Parathyroid adenoma (tissue), 2 donors: Measurements from ENCODE around the gene SULT1C4.

Source experiments
- H2AFZ ChIP-seq: fragments of 300-600 bp; sonication (generic); one replicate; pipeline ENCODE4 v1.7.0; 2017; ENCODE audit warnings: antibody characterized with exemption, mild to moderate bottlenecking
- H3K27ac ChIP-seq: fragments of 300-600 bp; sonication (generic); one replicate; pipeline ENCODE4 v1.7.0; 2017
- H3K27me3 ChIP-seq: fragments of 300-600 bp; sonication (generic); one replicate; pipeline ENCODE4 v1.7.0; 2017; ENCODE audit warnings: low read length; ENCODE audit not compliant: control insufficient read depth, insufficient read depth
- H3K36me3 ChIP-seq: fragments of 300-600 bp; sonication (generic); one replicate; pipeline ENCODE4 v1.7.0; 2017; ENCODE audit warnings: low read length; ENCODE audit not compliant: control insufficient read depth, insufficient read depth
- H3K4me1 ChIP-seq: fragments of 300-600 bp; sonication (generic); one replicate; pipeline ENCODE4 v1.7.0; 2017; ENCODE audit warnings: control low read depth
- H3K4me2 ChIP-seq: fragments of 300-600 bp; sonication (generic); one replicate; pipeline ENCODE4 v1.7.0; 2017; ENCODE audit warnings: low read length
- H3K4me3 ChIP-seq: fragments of 300-600 bp; sonication (generic); one replicate; pipeline ENCODE4 v1.7.0; 2017; ENCODE audit warnings: low read depth, low read length
- H3K79me2 ChIP-seq: fragments of 300-600 bp; sonication (generic); one replicate; pipeline ENCODE4 v1.7.0; 2017; ENCODE audit warnings: control low read depth
- H3K9ac ChIP-seq: fragments of 300-600 bp; sonication (generic); one replicate; pipeline ENCODE4 v1.7.0; 2017; ENCODE audit warnings: mild to moderate bottlenecking
- H3K9me3 ChIP-seq: fragments of 300-600 bp; sonication (generic); one replicate; pipeline ENCODE4 v1.7.0; 2017; ENCODE audit warnings: low read length; ENCODE audit not compliant: control insufficient read depth
- TF ChIP-seq, protein P1 (sequence below): fragments of 300-600 bp; sonication (generic); IDR thresholded peaks from one replicate; pipeline ENCODE4 v1.7.0; 2017; ENCODE audit warnings: antibody characterized with exemption, mild to moderate bottlenecking
- donor health status: primary hyperparathyroidism.

SULT1C4 gene

DNA sequence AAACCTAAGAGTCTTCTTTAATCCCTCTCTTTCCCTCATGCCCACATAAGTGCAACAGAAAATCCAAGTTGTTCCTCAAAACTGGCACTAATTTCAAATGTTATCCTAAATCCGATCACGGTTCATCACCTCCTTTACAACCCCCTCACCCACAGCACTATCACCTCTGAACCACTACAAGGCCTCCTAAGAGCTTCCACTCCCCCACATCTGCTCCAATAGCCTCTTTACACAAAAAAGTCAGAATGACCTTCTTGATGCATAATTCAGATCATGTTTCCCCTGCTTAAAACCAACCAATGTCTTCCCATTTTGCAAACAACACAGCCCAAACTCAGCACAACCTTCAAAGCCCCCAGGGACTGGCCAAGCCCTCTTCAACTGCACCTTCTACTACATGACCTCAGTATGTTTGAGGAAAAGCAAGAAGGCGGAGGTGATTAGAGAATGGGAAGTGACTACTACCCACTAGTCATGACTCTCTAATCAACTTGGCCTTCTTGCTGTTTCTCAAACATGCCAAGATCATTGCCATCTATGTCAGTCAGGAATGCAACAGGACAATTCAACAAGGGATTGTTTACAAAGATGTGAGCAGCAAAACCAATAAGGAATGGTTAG is 36.6 kb downstream of the SULT1C4 start:
- Histone ChIP-seq H3K4me1 (no peaks in the 10 kb centered on the region), H3K9me3 (no peaks in the 10 kb centered on the region), H3K79me2 (no peaks in the 10 kb centered on the region), H3K9ac (no peak overlapping the region), H3K4me2 (no peak overlapping the region), H3K4me3 (no peak overlapping the region), H3K27ac (no peak overlapping the region), H2AFZ (no peak overlapping the region), H3K27me3 (no peaks in the 10 kb centered on the region), H3K36me3 (no peaks in the 10 kb centered on the region)
- TF ChIP-seq, protein P1, sequence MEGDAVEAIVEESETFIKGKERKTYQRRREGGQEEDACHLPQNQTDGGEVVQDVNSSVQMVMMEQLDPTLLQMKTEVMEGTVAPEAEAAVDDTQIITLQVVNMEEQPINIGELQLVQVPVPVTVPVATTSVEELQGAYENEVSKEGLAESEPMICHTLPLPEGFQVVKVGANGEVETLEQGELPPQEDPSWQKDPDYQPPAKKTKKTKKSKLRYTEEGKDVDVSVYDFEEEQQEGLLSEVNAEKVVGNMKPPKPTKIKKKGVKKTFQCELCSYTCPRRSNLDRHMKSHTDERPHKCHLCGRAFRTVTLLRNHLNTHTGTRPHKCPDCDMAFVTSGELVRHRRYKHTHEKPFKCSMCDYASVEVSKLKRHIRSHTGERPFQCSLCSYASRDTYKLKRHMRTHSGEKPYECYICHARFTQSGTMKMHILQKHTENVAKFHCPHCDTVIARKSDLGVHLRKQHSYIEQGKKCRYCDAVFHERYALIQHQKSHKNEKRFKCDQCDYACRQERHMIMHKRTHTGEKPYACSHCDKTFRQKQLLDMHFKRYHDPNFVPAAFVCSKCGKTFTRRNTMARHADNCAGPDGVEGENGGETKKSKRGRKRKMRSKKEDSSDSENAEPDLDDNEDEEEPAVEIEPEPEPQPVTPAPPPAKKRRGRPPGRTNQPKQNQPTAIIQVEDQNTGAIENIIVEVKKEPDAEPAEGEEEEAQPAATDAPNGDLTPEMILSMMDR, result no peak

DNA sequence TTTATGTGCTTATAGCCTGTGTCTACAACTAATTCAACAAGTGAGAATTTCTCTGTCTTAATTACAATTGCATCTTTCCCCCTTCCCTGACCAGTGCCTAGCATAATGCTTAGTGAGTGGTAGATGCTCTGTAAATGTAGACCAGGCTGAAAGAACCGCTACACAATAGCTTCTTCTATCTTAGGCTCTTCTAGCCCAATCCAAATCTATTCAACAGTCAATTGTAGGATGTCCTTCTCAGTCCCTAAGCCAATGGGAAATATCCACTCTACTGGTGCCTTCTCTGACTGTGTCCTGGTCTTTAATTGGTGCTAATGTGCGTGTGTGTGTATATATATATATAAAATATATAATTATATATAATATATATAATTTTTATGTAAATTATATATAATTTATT is 37.2 kb downstream of the SULT1C4 start:
- H3K9me3 ChIP-seq, result no peaks in the 10 kb centered on the region
- no peak overlapping the region for H3K4me2 ChIP-seq
- H3K4me3 ChIP-seq, result no peak overlapping the region
- TF ChIP-seq, protein P1, result no peak
- H2AFZ ChIP-seq, result no peak overlapping the region
- H3K27ac ChIP-seq, result no peak overlapping the region
- H3K79me2 ChIP-seq, result no peaks in the 10 kb centered on the region
- no peaks in the 10 kb centered on the region for H3K36me3 ChIP-seq
- H3K4me1 ChIP-seq, result no peaks in the 10 kb centered on the region
- no peaks in the 10 kb centered on the region for H3K27me3 ChIP-seq
- H3K9ac ChIP-seq, result no peak overlapping the region

DNA sequence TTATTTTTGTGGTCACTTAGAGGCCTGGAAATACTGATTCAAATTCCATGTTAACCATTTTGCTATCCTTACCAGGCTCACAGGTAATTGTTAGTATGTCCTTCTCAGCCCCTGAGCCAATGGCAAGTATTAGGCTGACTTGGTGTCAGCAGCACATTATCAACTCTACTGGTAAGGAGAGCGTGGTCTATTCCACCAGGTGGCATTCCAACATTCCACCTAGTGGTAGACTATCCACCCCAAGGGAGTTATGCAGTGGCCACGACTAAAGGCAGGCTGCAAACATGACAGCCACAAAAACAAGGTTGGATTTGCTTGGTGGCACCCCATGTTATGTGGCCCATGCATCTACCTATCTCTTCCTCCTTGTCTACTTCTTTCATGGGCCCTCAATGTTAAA is 39.5 kb downstream of the SULT1C4 start:
- Histone ChIP-seq H2AFZ (no peak overlapping the region), H3K4me1 (no peaks in the 10 kb centered on the region), H3K4me3 (no peak overlapping the region), H3K27ac (no peak overlapping the region), H3K9ac (no peak overlapping the region), H3K27me3 (no peaks in the 10 kb centered on the region), H3K9me3 (no peaks in the 10 kb centered on the region), H3K36me3 (no peaks in the 10 kb centered on the region), H3K79me2 (no peaks in the 10 kb centered on the region), H3K4me2 (no peak overlapping the region)
- TF ChIP-seq, protein P1, result no peak

DNA sequence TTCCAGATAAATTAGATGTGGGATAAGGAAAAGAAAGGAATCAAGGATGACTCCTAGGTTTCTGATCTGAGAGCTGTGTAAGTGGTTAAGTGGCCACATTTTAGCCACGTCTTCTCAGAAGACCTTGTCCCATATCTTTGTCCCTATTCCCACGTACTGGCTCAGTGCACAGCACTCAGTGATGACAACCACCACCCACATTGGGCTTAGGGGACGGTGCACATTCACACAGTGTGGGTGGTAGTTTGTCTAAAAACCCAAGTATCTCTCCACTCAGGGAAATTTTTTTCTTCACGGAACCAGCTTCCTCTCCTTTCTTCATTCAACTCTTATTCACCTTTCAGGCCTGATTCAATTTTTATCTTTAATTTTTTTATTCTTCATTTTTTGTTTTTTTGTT is 40.7 kb downstream of the SULT1C4 start:
- no peaks in the 10 kb centered on the region for H3K4me1 ChIP-seq
- no peak overlapping the region for H3K9ac ChIP-seq
- H3K79me2 ChIP-seq, result no peaks in the 10 kb centered on the region
- H3K9me3 ChIP-seq, result no peaks in the 10 kb centered on the region
- TF ChIP-seq, protein P1, result no peak
- H3K36me3 ChIP-seq, result no peaks in the 10 kb centered on the region
- no peak overlapping the region for H3K4me3 ChIP-seq
- H3K27ac ChIP-seq, result no peak overlapping the region
- H3K4me2 ChIP-seq, result no peak overlapping the region
- no peaks in the 10 kb centered on the region for H3K27me3 ChIP-seq
- H2AFZ ChIP-seq, result no peak overlapping the region

DNA sequence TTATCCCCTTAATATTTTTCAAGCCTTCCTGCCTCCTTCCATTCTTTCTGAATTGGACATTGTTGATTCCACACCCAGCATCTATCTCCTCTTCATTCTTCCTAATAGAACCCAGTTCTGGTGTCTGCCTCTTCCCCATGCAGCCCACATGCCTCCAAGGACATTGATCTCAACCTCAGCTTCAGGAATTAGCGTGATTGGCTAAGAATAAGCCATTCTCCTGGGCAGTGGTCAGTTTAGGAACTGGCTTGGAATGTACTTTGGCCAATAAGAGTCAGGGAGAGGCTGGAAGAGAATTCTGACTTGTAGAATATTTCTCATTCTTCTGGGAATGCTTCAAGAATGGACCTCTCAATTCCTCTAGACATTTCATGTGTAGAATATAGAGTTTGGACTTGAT is 45.3 kb downstream of the SULT1C4 start:
- H3K9me3 ChIP-seq, result no peaks in the 10 kb centered on the region
- no peak overlapping the region for H3K4me2 ChIP-seq
- H3K27ac ChIP-seq, result no peak overlapping the region
- TF ChIP-seq, protein P1, result no peak
- no peaks in the 10 kb centered on the region for H3K79me2 ChIP-seq
- no peaks in the 10 kb centered on the region for H3K27me3 ChIP-seq
- H3K4me3 ChIP-seq, result no peak overlapping the region
- no peaks in the 10 kb centered on the region for H3K36me3 ChIP-seq
- H3K4me1 ChIP-seq, result no peaks in the 10 kb centered on the region
- no peak overlapping the region for H2AFZ ChIP-seq
- no peak overlapping the region for H3K9ac ChIP-seq
